GM19035 (cell line): ENCODE results near the gene LARP4B.
A peak's percentile ranks its signal among the peaks of the same experiment; 100 is the strongest.

Experiments
- ATAC-seq: cut with Tn5 transposase; IDR thresholded peaks from one replicate; pipeline ENCODE4 v1.9.1; 2021; ENCODE audit not compliant: unreplicated experiment

The LARP4B gene

DNA sequence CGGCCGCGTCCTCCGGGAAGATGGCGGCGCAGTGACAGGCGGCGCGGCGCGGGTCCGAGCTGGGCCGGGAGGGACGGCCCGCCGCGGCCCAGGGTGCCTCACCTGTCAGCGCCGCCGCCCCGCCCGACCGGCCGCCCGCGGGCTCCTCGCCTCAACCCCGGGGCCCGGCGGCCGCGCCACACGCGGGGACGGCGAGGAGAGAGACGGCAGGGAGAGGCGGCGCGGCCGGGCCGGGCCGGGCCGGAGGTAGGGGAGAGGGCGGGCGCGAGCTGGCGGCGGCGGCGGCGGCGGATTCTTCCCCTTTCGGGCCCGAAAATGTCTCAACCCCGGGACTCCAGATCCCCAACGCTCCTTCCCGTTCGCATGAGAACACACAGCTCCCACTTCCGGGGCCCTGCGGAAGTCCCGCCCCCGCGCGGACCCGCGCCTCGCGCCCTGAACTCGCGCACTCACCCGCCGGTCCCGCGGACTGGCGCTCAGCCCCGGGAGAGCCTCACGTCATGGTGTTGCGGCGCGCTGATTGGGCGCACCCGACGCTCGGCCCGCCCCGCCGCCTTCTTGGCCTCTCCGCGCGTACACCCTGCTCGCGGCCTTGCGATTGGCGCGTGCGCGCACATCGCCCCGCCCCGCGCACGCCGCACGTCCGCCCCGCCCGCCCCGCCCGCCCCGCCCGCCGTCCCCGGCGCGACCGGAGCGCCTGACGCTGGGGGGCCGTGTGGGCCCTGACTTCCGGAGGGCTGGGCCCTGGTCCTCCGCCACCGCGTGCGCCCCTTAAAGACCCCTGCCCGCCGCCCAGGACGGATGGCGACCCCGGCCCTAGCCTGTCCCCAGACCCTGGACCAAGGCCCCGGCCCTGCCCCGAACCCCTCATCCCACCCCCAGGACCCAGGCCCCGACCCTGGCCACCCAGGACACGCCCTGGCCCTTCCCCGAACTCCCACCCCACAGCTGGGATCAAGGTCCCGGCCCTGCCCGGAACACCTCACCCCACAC is at the start of gene LARP4B:
TSS of gene LARP4B (minus strand) at position 380 of the 993 bp plus-strand sequence. CDS start 45,984 bp downstream, outside the sequence.
- ATAC-seq: peak; percentile 90

DNA sequence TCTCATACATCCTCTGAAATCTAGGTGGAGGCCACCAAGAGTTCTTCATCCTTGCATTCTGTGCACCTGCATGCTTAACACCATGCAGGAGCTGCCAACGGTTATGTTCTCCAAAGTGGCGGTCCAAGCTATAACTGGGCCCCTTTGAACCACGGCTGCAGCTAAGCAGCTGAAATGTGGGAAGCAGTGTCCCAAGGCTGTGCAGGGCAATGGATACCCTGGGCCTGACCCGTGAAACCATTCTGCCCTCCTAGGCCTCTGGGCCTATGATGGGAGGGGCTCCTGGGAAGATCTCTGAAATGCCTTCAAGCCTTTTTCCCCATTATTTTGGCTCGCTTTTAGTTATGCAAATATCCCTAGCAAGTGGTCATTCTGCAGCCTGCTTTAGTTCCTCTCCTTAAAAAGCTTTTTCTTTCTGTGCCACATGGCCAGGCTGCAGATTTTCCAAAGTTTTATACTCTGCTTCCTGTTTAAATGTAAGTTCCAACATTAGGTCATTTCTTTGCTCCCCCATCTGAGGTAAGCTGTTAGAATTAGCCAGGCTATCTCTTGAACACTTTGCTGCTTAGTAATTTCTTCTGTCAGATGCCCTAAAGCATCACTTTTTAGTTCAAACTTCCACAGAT is 49.1 kb upstream of the LARP4B start:
- ATAC-seq: no peak

GRCh38 chr10:978826-979421 is 47.4 kb upstream of the LARP4B start:
- no peak for ATAC-seq

GRCh38 chr10:976316-976715 is 44.8 kb upstream of the LARP4B start:
- no peak for ATAC-seq

GRCh38 chr10:974785-975074 is 43.2 kb upstream of the LARP4B start:
- no peak for ATAC-seq

DNA sequence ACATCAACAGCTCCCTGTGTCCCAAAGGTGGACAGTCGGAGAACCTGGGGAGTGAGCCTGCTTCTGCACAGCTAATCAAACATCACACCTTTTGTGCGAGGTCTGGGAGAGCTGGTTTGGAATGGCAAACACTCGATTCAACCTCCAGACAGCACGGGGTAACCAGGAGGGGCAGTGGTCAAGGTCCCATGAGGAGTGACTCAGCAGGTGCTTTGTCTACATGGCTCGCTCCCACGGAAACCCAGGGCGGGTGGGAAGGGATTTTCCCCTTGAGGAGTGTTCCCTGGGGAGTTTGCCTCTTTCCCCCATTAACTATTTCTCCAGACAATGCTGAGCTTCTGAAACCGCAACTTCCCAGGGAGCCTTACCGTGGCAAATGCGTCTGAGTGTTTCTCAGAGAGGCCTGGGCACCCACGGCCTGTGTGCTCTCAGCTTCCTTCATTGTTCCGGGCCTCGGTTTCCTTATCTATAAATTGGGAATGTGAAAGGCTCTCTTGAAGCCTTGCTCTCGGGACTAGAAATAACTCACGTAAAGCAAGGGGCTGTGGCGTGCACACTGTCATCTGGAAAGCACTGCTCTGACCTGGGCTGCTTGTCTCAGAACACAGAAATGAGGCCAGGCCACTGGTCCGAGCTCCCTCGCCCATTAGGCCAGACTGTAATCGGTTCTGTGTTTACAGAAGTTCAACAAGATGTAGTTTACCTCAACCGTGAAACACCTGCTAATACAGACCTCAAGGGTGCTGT is 42.7 kb upstream of the LARP4B start:
- ATAC-seq: no peak

DNA sequence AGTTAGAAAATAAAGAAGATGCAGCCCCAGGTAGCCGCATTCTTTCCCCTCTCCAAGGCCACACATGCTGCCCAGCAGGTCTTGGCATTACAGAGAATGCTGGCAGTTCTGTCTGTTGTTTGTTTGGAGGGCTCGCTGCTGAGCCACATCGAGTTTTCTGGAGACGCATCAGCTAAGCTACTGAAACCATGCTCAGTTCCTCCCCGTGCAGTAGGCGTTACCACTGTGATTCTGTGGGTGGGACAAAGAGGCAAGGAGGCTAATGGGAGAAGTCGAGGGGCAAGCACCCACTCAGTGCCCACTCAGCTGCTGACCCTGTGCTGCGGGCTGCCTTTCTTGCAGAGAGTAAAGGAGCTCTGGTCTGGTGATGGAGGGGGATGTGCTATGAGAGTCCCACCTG is 41.3 kb upstream of the LARP4B start:
- no peak for ATAC-seq

- ATAC-seq: no peak
Measured at GRCh38 chr10:971613-972012, 40.1 kb upstream of the LARP4B start.

DNA sequence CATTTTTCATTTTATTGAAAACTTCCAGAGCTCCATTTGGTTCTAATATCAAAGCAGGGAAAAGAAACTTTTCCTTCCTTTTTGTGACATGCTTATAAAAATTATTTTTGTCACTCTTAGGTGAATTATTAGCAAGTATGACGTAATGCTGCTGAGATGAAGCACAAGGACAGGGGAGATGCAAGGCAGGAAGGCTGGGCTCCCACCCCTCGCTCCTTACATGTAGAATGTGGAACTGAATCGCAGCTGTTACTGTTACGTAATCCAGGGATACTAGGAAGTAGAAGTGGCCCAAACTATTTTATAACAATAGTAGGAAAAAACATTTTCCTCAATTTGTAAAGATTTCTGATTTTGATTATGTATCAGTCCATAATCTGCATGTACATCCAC is 39.6 kb upstream of the LARP4B start:
- no peak for ATAC-seq

GRCh38 chr10:970311-971149 is 39.0 kb upstream of the LARP4B start:
- ATAC-seq: no peak

- no peak for ATAC-seq
Measured at GRCh38 chr10:969473-970150, 38.1 kb upstream of the LARP4B start.

DNA sequence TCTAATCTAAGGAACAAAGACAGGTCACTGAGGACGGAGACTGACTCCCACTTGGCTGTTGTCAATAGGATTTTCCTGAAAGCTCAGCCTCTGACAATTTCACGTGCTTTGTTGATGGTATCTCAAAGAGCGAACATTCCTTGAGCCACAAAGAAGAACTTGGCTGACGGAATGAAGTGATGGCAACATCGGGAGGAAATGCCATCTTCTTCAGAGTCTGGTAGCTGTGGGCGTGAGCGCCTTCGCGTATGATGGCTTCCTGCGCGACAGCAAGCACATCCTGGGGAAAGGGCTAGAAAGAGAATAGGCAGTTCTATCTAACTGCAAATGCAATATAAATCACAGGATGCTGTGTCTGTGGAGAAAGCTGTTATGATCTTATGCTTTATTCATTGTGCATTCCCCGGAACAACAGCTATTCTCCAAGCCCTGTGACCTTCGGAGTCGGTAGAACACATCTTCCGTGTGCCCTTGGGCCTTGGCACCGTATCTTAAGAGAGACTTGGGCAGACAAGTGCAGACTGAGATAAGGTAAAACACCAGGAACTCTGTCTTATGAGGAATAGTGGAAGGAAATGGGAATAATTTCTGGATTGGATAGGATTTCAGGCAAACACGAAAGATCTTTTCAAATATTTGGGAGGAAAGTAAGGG is 37.2 kb upstream of the LARP4B start:
- no peak for ATAC-seq

- no peak for ATAC-seq
Measured at GRCh38 chr10:966466-967235, 35.1 kb upstream of the LARP4B start.

GRCh38 chr10:964988-965417 is 33.5 kb upstream of the LARP4B start:
- no peak for ATAC-seq

DNA sequence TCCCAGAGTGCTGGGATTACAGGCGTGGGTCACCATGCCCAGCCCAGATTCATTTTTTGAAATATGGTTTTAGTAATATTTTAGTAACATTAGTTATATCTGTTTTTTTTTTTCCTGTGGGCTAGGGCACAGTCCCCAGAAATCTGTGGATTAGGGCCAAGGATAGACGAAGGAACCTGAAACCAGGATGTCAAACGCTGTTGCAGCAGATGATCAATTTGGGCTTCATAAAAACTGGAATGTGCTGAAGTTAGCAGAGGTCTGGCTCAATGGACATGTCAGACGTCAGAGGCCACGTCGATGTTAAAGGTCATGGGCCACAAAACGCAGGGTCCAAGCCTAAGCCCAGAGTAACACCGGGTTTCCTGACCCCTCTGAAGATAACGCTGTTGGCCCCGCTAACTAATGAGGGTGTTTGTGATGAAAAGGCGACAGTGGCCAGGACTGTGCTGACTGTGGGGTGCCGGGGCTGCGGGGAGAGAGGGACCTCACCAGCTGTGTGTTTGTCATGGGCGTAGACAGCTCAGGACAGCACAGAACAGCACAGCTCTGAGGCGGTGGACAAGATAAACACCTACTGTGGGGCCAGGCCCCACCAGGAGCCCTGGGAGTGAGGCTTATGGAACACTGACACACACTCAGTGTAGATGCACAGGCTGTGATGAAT is 32.9 kb upstream of the LARP4B start:
- no peak for ATAC-seq

DNA sequence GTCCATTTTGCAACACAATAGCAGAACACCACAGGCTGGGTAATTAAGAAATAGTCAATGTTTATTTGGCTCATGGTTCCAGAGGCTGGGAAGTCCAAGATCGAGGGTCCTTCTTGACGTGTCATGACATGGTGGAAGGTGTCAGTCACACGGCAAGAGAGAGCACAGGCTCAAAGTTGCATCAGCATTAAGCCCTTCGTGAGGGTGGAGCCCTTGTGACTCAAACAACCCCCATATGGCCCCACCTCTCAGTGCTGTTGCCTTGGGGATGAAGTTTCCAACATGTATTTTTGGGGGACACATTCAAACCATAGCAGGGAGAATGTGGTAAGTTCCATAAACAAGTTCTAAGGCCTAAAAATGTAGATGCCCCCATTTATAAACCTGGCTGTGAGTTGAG is 32.1 kb upstream of the LARP4B start:
- no peak for ATAC-seq

DNA sequence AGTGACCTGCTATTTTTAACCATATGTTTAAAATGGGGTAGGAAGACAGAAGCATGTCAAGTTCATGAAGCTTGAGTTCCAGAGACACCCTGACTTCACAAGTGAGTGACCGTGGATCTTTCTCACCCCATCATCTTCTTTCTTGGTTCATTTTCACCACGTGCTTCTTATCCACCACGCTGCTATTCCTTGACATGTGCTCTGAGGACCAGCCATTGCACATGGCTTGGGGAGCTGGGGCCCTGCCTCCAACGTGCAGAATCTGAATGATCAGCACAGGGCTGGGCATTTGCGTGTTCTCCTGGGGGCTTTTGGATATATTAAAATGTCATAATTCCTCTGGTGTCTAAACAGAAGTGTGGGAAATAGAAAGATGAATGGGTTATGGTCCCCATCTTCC is 31.7 kb upstream of the LARP4B start:
- ATAC-seq: no peak

DNA sequence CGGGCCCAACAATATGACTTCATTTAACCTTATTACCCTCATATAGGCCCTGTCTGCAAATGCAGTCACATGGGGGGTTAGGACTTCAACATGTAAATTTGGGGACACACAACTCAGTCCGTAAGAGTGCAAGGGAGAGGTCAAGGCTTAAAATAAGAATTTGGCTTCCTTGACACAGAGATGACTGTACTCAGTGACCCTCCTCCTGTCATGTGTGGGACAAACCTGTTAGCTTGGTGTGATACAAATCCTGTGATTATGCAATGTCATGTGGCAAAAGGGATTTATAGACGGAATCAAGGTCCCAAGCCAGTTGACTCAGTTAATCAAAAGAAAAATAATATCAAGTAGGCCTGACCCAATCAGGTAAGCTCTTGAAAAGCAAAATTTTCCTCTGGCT is 30.8 kb upstream of the LARP4B start:
- no peak for ATAC-seq
